ENCODE data around the gene PRM1. TPM values are rescaled to one million over a fixed set of nuclear protein-coding genes. Genes with fewer than 3 reads are reported as not detected.
A peak's percentile ranks its signal among the peaks of the same experiment; 100 is the strongest.

The PRM1 gene
- polyA plus RNA-seq, 3 donors: not detected

DNA sequence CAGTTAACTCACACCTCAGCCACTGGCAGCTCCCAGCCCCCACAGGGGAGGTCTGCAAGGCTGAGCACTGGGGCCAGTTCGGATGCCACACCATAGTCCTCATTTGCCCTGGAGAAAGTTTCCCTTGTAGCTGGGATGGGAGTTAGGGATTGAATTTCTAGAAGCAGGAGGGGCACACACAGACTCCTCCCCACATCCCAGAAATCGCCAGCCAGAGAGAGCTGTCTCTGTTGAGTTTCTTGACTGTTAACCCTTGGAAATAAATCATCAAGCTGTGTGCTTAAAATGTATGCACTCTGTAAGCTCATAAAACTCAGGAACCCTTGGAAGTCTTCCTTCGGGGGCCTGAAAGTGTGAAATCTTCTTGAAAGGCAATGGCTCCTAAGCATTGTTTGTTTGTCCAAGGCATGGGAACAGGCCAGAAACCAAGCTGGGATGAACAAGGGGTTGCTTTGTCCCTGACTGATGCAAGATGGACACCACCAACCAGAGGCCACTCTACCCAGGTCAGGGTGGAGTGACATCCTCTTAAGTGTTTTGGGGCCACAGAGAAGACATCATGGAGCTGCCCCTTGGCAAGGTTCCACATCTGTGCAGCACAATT is 7.3 kb downstream of the PRM1 start:
- peak; percentile 89 for DNase-seq

DNA sequence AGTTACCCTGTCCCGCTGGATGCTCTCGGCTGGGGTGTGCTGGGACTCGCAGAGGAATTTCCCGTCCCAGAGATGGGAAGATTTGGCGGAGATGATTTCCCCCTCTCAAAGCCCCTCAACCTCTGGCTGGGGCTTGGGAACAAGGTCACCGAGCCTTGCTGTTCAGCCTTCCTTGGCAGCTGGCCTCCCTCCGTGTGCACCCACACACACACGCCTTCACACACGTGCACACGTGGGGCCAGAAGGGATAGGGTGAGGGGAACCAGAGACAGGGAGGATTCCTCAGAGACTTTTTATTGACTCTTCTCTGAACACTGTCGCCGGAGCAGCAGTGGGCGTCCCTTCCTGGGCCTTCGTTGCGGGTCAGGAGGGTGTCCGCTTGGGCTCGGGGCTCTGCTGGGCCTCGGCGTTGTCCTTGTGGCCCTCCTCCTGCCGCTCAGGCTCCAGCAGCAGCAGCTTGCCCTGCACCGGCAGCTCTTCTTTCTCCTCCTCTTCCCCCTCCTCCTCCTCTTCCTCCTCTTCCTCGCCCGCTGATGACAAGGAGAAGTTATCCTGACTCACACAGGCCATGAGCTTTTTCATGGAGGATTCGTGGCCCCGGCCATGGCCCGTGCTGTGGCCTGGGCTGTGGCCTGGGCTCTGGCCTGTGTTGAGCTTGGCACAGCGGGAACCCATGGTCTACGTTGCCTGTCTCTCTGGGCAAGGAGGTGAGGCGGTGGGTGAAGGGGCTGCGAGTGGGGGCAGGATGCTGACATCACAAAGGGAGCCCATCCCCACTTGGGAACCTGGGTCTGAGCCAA is 8.0 kb downstream of the PRM1 start, which contains the start of gene PRM3:
PRM3 (minus strand) TSS at position 709 of the 800 bp plus-strand sequence; CDS start at position 675, 34 bp downstream.
- DNase-seq: no peak

GRCh38 chr16:11272484-11272883 is 8.6 kb downstream of the PRM1 start:
- no peak for DNase-seq

GRCh38 chr16:11271610-11272009 is 9.5 kb downstream of the PRM1 start:
- no peak for DNase-seq

GRCh38 chr16:11270602-11271162 is 10.4 kb downstream of the PRM1 start:
- no peak for DNase-seq

GRCh38 chr16:11268921-11269375 is 12.2 kb downstream of the PRM1 start, which contains the start of gene TNP2:
Gene TNP2, minus strand, starts transcription at chr16:11269325. Its CDS starts 63 bp downstream, at chr16:11269262.
- DNase-seq: no peak

DNA sequence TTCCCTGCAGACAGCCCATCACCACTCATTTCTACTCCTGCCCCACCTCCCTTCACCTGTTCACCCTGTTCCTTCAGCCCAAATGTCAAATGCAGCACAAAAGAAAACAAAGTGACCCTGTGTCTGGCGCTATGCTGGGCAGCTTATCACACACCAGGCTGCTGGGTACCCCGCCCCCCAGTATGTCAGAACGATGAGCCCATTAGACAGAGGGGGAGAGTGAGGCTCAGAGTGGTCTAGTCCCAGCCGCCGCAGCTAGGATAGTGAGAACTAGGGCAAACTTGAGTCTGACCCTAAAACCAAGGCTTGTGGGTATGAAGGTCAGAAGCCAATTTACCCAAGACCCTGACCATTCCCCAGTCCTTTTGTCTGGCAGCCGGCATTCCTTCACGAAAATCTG is 16.0 kb downstream of the PRM1 start:
- no peak for DNase-seq

DNA sequence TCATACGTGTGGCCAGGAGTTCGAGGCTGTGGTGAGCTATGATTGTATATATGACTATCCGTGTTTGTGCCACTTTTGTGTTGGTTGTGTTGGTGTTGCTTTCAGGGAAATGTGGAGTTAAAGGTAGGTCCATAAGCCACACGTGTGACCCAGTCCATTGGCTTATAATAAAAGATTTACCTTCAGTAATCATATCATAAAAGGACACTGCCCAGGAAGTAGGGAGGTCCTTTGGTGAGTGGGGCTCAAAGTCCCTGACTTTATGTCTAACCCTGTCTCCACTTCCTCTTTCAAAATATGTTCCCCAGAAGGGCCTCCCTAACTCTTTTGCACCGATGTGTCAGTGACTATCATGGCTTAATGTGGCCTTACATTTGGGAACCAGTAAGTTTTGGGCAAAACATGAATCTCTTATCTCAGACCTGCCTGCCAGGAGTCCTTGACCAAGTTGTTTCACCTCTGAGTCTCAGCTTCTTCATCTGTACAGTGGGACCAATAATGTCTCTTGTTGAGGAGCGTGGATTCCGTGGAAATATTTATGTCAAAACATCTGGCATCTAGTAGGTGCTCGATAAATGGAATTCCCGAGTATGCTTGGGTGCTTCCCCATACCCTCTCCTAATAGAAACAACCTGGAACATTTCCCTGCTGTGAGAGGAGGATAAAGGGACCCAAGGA is 16.8 kb downstream of the PRM1 start:
- no peak for DNase-seq

- DNase-seq: no peak
Observed at GRCh38 chr16:11263737-11264136, 17.4 kb downstream of the PRM1 start.

DNA sequence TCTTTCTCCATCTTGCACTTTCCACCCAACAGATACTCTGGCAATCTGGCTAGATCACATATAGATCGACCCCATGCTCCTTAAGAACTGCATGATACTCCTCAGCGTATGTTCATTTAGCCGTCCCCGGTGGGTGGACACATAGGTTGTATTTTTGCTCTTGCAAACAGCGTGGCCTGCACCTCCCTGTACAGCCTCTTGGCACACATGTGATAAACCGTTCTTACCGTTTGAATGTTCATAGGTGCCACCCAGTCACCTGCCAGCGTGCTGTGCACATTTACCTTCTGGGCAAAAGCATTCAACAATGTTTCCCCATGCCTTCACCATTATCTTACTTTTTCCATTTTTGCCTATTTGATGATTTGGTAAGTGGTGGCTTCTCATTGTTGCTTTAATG is 18.2 kb downstream of the PRM1 start:
- DNase-seq: no peak

GRCh38 chr16:11260596-11260966 is 20.5 kb downstream of the PRM1 start:
- DNase-seq: no peak

DNA sequence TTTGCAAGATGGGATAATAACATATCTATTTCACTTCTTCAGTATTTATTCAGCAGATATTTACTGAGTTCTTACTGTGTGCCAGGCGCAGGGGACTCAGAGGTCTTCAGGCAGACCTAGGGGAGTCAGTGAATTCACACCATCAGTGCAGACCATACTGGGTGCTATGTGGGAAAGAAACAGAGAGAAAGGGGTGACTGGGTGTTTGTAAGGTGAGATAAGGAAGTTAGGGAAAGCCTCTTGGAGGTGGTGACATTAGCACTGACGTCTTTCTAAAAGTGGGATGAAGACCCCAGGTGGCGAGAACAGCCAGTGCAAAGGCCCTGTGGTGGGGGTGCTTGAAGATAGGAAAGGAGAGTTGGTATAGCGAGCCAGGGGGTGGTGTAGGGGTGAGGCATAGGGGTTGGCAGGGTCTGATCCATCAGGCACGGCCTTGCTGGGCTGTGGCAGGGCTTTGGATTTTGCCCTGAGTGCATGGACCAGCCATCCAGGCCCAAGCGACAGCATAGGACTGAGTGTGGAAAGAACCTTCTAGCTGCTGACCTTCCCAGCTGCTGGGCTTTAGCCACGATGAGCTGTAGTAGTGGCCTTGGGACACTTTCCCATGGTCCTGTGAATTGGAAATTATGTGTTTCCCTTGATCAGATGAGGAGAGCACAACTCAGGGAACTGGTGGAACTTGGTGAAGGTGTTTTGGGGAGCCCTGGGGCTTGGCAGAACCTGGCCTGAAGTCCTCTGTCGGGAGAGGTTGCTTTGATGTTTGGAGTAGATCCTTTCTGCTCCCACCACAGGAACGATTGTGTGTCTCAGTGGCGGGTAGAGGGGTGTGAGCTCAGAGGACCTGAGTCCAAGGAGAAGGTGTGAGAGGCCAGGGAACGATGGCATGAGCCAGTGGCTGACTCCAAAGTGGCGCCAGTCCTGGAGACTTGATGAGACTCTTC is 21.2 kb downstream of the PRM1 start:
- DNase-seq: no peak

- DNase-seq: no peak
Observed at GRCh38 chr16:11258553-11259492, 22.3 kb downstream of the PRM1 start.

- DNase-seq: peak; percentile 83
Observed at GRCh38 chr16:11257131-11257938, 23.8 kb downstream of the PRM1 start.

DNA sequence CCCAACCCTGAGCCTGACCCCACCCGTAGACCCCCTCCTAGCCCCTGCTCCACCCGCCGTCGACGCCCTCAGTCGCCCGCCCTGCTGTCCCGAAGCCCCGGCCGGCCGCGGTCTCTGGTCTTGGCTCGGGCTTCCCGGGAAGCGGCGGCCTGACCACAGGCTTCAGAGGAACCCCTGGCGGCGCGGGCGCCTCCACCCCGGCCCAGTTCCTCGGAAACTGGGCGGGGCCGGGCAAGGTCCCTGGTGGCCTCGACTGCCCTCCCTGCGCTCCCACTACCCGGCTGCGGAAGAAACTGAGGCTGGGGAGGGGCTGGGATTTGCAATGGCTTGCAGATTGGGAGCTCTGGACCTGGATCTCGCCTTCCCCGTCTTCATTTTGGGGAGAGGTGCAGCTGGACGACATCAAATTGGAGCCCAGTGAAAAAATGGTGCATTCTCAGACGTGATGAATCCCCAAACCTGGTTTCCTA is 24.4 kb downstream of the PRM1 start:
- DNase-seq: peak; percentile 48

GRCh38 chr16:11255737-11256660 is 25.1 kb downstream of the PRM1 start, which contains the start of gene SOCS1:
Gene SOCS1, minus strand, starts transcription at chr16:11256204. Its CDS starts 726 bp downstream, at chr16:11255478.
- peak; percentile 88 for DNase-seq

DNA sequence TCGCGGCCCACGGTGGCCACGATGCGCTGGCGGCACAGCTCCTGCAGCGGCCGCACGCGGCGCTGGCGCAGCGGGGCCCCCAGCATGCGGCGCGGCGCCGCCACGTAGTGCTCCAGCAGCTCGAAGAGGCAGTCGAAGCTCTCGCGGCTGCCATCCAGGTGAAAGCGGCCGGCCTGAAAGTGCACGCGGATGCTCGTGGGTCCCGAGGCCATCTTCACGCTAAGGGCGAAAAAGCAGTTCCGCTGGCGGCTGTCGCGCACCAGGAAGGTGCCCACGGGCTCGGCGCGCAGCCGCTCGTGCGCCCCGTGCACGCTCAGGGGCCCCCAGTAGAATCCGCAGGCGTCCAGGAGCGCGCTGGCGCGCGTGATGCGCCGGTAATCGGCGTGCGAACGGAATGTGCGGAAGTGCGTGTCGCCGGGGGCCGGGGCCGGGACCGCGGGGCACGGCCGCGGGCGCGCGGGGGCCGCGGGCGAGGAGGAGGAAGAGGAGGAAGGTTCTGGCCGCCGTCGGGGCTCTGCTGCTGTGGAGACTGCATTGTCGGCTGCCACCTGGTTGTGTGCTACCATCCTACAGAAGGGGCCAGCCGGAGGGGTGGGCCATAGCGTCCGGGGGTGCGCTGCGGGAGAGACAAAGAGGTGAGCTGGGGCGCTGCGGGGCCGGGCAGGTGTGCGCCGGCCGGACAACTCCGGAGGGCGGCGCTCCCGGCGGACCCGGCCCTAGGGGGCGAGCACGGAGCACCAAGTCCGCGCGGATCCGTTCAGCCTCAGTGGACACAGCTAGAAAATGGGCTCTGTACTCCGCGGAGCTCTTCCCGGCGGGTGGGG is 26.0 kb downstream of the PRM1 start:
- DNase-seq: peak; percentile 62
